HepG2 (cell line): ENCODE data around the gene C2orf42. TPM values are rescaled to one million over a fixed set of nuclear protein-coding genes. Genes with fewer than 3 reads are reported as not detected.

Experiments
- KLF9 ChIP-seq: IDR thresholded peaks from 2 replicates; pipeline ENCODE4 v1.6.1; 2016; ENCODE audit warnings: low read depth
- RARG ChIP-seq: sonication (generic); formaldehyde crosslinking; IDR thresholded peaks from 2 replicates; pipeline ENCODE4 v1.4.0; 2020; ENCODE audit warnings: low read depth, mild to moderate bottlenecking, missing genetic modification reagents
- REPIN1 ChIP-seq: sonication (generic); formaldehyde crosslinking; IDR thresholded peaks from 2 replicates; pipeline ENCODE4 v1.8.0; 2022; ENCODE audit warnings: missing genetic modification reagents, low read depth, mild to moderate bottlenecking, borderline replicate concordance
- polyA plus RNA-seq, 8 experiments: library from polyadenylated mRNA; depleted of rRNA in 3 of 8; stranded (reverse) in 7 of 8; unstranded in 1 of 8; fragments of >200 nt; fragmentation: Illumina TruSeq in 4 of 8; extraction: Trizol in 4 of 8; gene quantifications; 2 replicates each; pipeline versions ENCODE4 v1.2.1 to v1.2.3, GENCODE V29; 2011 to 2016; ENCODE audit warnings: low read depth in 4 of 8, missing spikeins in 1 of 8, mixed read lengths in 1 of 8; ENCODE audit not compliant: insufficient read depth in 1 of 8
- total RNA-seq, 5 experiments: library from RNA; depleted of rRNA; stranded (reverse); fragments of >200 nt; fragmentation: Illumina TruSeq; extraction: Trizol; gene quantifications; 2 replicates each; pipeline ENCODE4 v1.2.3, GENCODE V29; 2016; ENCODE audit warnings: low read depth in 1 of 5
- TF ChIP-seq, protein P1 (sequence below): sonication (generic); formaldehyde crosslinking; IDR thresholded peaks from 2 replicates; pipeline ENCODE4 v1.5.1; 2020; ENCODE audit warnings: missing genetic modification reagents, mild to moderate bottlenecking, borderline replicate concordance
- TF ChIP-seq, protein P2 (sequence below): IDR thresholded peaks from 2 replicates; pipeline ENCODE4 v1.6.1; 2016; ENCODE audit warnings: control low read depth
- TF ChIP-seq, protein P3 (sequence below): sonication (generic); formaldehyde crosslinking; conservative IDR thresholded peaks from 2 replicates; pipeline ENCODE4 v1.4.0; 2020; ENCODE audit warnings: missing genetic modification reagents
- TF ChIP-seq, protein P4 (sequence below): sonication (generic); formaldehyde crosslinking; IDR thresholded peaks from 2 replicates; pipeline ENCODE4 v1.8.1; 2023; ENCODE audit warnings: missing genetic modification reagents, inconsistent platforms, borderline replicate concordance
- TF ChIP-seq, protein P5 (sequence below): sonication (generic); formaldehyde crosslinking; IDR thresholded peaks from 2 replicates; pipeline ENCODE4 v1.4.0; 2020; ENCODE audit warnings: missing genetic modification reagents; ENCODE audit errors: not compliant biosample characterization
- TF ChIP-seq, protein P6 (sequence below): sonication (generic); formaldehyde crosslinking; conservative IDR thresholded peaks from 2 replicates; pipeline ENCODE4 v1.4.0; 2020; ENCODE audit warnings: missing genetic modification reagents
- TF ChIP-seq, protein P7 (sequence below): sonication (generic); formaldehyde crosslinking; IDR thresholded peaks from 2 replicates; pipeline ENCODE4 v1.8.0; 2022; ENCODE audit warnings: mild to moderate bottlenecking, missing genetic modification reagents

The C2orf42 gene
- total and polyA plus RNA-seq, 2 of the 13 experiments (the other 11 are each of a cell fraction or from before 2014, with no cell fraction given): 9.3 to 9.9 TPM

DNA sequence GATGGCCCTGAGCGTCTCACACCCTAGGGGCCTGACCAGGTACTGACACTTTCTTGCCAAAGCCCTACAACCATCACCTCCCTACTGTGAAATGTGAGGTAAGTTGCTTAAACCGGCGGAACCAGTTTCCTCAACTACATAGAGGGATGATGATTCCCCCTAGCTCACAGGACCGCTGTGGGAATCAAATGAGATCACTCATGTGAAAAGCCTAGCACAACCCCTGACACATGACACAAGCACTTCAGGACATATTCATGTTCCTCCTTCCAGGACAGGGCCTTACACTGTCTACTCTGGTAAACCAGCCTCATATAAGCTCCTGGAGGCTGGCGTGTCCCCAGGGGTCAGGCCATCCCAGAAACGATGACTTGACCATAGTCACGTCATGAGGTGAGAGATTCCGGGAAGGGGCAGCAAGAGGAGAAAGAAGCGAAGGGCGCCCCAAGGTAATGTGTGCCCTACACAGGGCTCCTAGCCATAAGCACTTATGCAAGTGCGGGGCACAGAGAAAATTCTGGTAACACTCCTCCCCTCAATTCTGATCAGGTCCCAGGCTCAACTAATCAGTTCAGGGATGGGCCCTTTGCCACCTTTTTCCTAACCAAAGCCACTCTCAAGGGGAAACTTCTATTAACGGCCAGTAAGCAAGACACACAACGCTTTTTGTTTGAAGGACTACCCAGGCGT is 49.5 kb downstream of the C2orf42 start (continued):
- TF ChIP-seq, protein P1, sequence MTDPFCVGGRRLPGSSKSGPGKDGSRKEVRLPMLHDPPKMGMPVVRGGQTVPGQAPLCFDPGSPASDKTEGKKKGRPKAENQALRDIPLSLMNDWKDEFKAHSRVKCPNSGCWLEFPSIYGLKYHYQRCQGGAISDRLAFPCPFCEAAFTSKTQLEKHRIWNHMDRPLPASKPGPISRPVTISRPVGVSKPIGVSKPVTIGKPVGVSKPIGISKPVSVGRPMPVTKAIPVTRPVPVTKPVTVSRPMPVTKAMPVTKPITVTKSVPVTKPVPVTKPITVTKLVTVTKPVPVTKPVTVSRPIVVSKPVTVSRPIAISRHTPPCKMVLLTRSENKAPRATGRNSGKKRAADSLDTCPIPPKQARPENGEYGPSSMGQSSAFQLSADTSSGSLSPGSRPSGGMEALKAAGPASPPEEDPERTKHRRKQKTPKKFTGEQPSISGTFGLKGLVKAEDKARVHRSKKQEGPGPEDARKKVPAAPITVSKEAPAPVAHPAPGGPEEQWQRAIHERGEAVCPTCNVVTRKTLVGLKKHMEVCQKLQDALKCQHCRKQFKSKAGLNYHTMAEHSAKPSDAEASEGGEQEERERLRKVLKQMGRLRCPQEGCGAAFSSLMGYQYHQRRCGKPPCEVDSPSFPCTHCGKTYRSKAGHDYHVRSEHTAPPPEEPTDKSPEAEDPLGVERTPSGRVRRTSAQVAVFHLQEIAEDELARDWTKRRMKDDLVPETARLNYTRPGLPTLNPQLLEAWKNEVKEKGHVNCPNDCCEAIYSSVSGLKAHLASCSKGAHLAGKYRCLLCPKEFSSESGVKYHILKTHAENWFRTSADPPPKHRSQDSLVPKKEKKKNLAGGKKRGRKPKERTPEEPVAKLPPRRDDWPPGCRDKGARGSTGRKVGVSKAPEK (CRISPR knock-in tag): no peak
- TF ChIP-seq, protein P2, sequence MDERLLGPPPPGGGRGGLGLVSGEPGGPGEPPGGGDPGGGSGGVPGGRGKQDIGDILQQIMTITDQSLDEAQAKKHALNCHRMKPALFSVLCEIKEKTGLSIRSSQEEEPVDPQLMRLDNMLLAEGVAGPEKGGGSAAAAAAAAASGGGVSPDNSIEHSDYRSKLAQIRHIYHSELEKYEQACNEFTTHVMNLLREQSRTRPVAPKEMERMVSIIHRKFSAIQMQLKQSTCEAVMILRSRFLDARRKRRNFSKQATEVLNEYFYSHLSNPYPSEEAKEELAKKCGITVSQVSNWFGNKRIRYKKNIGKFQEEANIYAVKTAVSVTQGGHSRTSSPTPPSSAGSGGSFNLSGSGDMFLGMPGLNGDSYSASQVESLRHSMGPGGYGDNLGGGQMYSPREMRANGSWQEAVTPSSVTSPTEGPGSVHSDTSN: no peak
- no peak for TF ChIP-seq KLF9 (CRISPR knock-in tag)
- TF ChIP-seq, protein P3, sequence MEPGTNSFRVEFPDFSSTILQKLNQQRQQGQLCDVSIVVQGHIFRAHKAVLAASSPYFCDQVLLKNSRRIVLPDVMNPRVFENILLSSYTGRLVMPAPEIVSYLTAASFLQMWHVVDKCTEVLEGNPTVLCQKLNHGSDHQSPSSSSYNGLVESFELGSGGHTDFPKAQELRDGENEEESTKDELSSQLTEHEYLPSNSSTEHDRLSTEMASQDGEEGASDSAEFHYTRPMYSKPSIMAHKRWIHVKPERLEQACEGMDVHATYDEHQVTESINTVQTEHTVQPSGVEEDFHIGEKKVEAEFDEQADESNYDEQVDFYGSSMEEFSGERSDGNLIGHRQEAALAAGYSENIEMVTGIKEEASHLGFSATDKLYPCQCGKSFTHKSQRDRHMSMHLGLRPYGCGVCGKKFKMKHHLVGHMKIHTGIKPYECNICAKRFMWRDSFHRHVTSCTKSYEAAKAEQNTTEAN (CRISPR knock-in tag): no peak
- TF ChIP-seq, protein P4, sequence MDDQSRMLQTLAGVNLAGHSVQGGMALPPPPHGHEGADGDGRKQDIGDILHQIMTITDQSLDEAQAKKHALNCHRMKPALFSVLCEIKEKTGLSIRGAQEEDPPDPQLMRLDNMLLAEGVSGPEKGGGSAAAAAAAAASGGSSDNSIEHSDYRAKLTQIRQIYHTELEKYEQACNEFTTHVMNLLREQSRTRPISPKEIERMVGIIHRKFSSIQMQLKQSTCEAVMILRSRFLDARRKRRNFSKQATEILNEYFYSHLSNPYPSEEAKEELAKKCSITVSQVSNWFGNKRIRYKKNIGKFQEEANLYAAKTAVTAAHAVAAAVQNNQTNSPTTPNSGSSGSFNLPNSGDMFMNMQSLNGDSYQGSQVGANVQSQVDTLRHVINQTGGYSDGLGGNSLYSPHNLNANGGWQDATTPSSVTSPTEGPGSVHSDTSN (CRISPR knock-in tag): no peak
- no peak for TF ChIP-seq RARG (CRISPR knock-in tag)
- TF ChIP-seq, protein P5, sequence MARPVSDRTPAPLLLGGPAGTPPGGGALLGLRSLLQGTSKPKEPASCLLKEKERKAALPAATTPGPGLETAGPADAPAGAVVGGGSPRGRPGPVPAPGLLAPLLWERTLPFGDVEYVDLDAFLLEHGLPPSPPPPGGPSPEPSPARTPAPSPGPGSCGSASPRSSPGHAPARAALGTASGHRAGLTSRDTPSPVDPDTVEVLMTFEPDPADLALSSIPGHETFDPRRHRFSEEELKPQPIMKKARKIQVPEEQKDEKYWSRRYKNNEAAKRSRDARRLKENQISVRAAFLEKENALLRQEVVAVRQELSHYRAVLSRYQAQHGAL (CRISPR knock-in tag): no peak
- TF ChIP-seq, protein P6, sequence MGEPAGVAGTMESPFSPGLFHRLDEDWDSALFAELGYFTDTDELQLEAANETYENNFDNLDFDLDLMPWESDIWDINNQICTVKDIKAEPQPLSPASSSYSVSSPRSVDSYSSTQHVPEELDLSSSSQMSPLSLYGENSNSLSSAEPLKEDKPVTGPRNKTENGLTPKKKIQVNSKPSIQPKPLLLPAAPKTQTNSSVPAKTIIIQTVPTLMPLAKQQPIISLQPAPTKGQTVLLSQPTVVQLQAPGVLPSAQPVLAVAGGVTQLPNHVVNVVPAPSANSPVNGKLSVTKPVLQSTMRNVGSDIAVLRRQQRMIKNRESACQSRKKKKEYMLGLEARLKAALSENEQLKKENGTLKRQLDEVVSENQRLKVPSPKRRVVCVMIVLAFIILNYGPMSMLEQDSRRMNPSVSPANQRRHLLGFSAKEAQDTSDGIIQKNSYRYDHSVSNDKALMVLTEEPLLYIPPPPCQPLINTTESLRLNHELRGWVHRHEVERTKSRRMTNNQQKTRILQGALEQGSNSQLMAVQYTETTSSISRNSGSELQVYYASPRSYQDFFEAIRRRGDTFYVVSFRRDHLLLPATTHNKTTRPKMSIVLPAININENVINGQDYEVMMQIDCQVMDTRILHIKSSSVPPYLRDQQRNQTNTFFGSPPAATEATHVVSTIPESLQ: no peak
- TF ChIP-seq, protein P7, sequence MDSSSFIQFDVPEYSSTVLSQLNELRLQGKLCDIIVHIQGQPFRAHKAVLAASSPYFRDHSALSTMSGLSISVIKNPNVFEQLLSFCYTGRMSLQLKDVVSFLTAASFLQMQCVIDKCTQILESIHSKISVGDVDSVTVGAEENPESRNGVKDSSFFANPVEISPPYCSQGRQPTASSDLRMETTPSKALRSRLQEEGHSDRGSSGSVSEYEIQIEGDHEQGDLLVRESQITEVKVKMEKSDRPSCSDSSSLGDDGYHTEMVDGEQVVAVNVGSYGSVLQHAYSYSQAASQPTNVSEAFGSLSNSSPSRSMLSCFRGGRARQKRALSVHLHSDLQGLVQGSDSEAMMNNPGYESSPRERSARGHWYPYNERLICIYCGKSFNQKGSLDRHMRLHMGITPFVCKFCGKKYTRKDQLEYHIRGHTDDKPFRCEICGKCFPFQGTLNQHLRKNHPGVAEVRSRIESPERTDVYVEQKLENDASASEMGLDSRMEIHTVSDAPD (CRISPR knock-in tag): no peak
- no peak for TF ChIP-seq REPIN1
